ENCODE data around the gene PARPBP. TPM values are rescaled to one million over a fixed set of nuclear protein-coding genes. Genes with fewer than 3 reads are reported as not detected.
"Not testable (repeated sequence)": the region's sequence is repeated elsewhere in the genome, so short reads cannot be mapped to it uniquely, and the experiment has no call there.

Gene PARPBP
- total and polyA plus RNA-seq, 10 donors, result 2.9 to 7.7 (median 5.1) TPM

DNA sequence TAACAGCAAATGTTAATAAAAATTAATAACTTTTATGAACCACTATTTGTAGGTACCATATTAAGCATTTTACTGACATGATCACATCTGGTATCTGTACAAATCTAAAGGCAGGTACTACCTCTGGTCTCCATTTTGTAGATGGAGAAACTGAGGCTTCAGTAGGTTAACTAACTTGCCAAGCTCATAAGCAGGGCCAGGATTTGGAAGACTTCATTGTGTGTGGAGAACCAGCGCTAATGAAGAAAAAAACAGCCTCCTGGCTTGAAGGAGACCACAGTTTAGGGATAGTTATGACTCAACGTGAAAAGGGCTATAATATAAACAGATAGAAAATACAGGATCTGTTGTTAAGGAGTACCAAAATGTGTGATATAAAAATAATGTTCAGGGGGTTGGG is 1.1 kb upstream of the PARPBP start:
- TF ChIP-seq POLR2A (IDR thresholded peaks at IDR 0.05) (no peak), POLR2AphosphoS5 (IDR thresholded peaks at IDR 0.05) (no peak)
- TF ChIP-seq, protein P1, sequence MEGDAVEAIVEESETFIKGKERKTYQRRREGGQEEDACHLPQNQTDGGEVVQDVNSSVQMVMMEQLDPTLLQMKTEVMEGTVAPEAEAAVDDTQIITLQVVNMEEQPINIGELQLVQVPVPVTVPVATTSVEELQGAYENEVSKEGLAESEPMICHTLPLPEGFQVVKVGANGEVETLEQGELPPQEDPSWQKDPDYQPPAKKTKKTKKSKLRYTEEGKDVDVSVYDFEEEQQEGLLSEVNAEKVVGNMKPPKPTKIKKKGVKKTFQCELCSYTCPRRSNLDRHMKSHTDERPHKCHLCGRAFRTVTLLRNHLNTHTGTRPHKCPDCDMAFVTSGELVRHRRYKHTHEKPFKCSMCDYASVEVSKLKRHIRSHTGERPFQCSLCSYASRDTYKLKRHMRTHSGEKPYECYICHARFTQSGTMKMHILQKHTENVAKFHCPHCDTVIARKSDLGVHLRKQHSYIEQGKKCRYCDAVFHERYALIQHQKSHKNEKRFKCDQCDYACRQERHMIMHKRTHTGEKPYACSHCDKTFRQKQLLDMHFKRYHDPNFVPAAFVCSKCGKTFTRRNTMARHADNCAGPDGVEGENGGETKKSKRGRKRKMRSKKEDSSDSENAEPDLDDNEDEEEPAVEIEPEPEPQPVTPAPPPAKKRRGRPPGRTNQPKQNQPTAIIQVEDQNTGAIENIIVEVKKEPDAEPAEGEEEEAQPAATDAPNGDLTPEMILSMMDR (IDR thresholded peaks at IDR 0.05 in 8 of 11, conservative IDR thresholded peaks at IDR 0.05 in 3 of 11), result no peak
- no peak for DNase-seq
- Histone ChIP-seq H3K9me3 (no peaks in the 10 kb centered on the region), H3K27me3 (replicated peaks in 1 of 7) (no peaks in the 10 kb centered on the region), H3K27ac (no peak overlapping the region), H3K36me3 (peaks cover 0 to 45% (median 21%) of the 10 kb centered on the region in 6 donors), H3K4me3 (peak overlapping the region in 5 of 8 donors; percentile 60 to 82 (median 77)), H3K4me1 (peaks cover 10 to 41% (median 23%) of the 10 kb centered on the region in 6 donors)
- intact Hi-C loops (cut with DNase I; ENCODE audit: low total_unique reads), result loop anchor here (10.0 kb wide), 1 partner anchor 54 kb away; the partner anchor contains the start of gene WASHC3
- WGBS, 5 donors, result 77 to 93% (median 83%) methylated on average over 2 of the region's 2 CpGs

GRCh38 chr12:102120564-102120873 is 536 bp downstream of the PARPBP start:
- H3K4me3 ChIP-seq, result peak overlapping the region; percentile 56 to 82 (median 70)
- intact Hi-C loops (cut with DNase I; ENCODE audit: low total_unique reads), result no loop called here

GRCh38 chr12:102120886-102121285 is 903 bp downstream of the PARPBP start:
- no peak for DNase-seq
- intact Hi-C loops (cut with DNase I; ENCODE audit: low total_unique reads), result no loop called here
- 27 to 41% (median 38%) methylated on average over 4 of the region's 4 CpGs for WGBS, 5 donors
- peak overlapping the region in 1 of 8 donors; percentile 83 for H3K27ac ChIP-seq
- TF ChIP-seq POLR2AphosphoS5 (IDR thresholded peaks at IDR 0.05), result no peak
- no peak for TF ChIP-seq POLR2A (IDR thresholded peaks at IDR 0.05)
- TF ChIP-seq, protein P1 (IDR thresholded peaks at IDR 0.05 in 8 of 11, conservative IDR thresholded peaks at IDR 0.05 in 3 of 11), result no peak
- H3K4me3 ChIP-seq, result peak overlapping the region; percentile 56 to 82 (median 70)
- no peaks in the 10 kb centered on the region for H3K27me3 ChIP-seq (replicated peaks in 1 of 7)
- peaks cover 10 to 41% (median 23%) of the 10 kb centered on the region in 6 donors for H3K4me1 ChIP-seq
- H3K9me3 ChIP-seq, result no peaks in the 10 kb centered on the region
- peaks cover 0 to 36% (median 16%) of the 10 kb centered on the region in 6 donors for H3K36me3 ChIP-seq

More at GRCh38 chr12:102120564-102120873, 536 bp downstream of the PARPBP start:
- Histone ChIP-seq H3K9me3 (no peaks in the 10 kb centered on the region), H3K27ac (peak overlapping the region in 4 of 8 donors; percentile 83 to 91 (median 88)), H3K36me3 (peaks cover 0 to 36% (median 17%) of the 10 kb centered on the region in 6 donors), H3K4me1 (peaks cover 10 to 41% (median 23%) of the 10 kb centered on the region in 6 donors), H3K27me3 (replicated peaks in 1 of 7) (no peaks in the 10 kb centered on the region)
- TF ChIP-seq, protein P1 (IDR thresholded peaks at IDR 0.05 in 8 of 11, conservative IDR thresholded peaks at IDR 0.05 in 3 of 11), result no peak
- TF ChIP-seq POLR2AphosphoS5 (IDR thresholded peaks at IDR 0.05), result no peak
- TF ChIP-seq POLR2A (IDR thresholded peaks at IDR 0.05), result no peak
- 1 to 5% (median 3%) methylated on average over 4 of the region's 4 CpGs for WGBS, 5 donors
- no peak for DNase-seq

DNA sequence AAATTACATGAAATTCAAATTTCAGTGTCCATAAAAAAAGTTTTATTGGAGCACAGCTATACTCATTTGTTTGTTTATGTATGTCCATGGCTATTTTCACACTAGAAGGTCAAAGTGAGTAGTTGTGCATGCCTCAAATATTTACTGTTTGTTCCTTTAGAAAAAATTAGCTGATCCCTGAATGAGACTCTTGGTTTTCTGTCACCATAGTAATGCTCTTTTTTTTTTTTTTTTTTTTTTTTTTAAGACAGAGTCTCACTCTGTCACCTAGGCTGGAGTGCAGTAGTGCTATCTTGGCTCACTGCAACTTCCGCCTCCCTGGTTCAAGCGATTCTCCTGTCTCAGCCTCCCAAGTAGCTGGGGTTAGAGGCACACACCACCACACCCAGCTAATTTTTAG is 1.3 kb downstream of the PARPBP start:
- intact Hi-C loops (cut with DNase I; ENCODE audit: low total_unique reads); H3K27me3 ChIP-seq (replicated peaks in 1 of 7); H3K27ac ChIP-seq; H3K9me3 ChIP-seq; DNase-seq: not testable (repeated sequence)
- H3K4me3 ChIP-seq, result peak overlapping the region in 1 of 8 donors; percentile 77
- WGBS, 5 donors, result 92 to 96% (median 95%) methylated on average over 2 of the region's 2 CpGs
- peaks cover 10 to 41% (median 23%) of the 10 kb centered on the region in 6 donors for H3K4me1 ChIP-seq
- H3K36me3 ChIP-seq, result peaks cover 0 to 33% (median 13%) of the 10 kb centered on the region in 6 donors

- WGBS, 5 donors, result 71 to 100% (median 87%) methylated on average over 3 of the region's 3 CpGs
- H3K4me1 ChIP-seq; DNase-seq; intact Hi-C loops (cut with DNase I; ENCODE audit: low total_unique reads); H3K9me3 ChIP-seq; H3K27me3 ChIP-seq (replicated peaks in 1 of 7); H3K27ac ChIP-seq; H3K4me3 ChIP-seq: not testable (repeated sequence)
- peaks cover 0 to 15% (median 0%) of the 10 kb centered on the region in 6 donors for H3K36me3 ChIP-seq
Measured at GRCh38 chr12:102130720-102131119, 10.7 kb downstream of the PARPBP start.

DNA sequence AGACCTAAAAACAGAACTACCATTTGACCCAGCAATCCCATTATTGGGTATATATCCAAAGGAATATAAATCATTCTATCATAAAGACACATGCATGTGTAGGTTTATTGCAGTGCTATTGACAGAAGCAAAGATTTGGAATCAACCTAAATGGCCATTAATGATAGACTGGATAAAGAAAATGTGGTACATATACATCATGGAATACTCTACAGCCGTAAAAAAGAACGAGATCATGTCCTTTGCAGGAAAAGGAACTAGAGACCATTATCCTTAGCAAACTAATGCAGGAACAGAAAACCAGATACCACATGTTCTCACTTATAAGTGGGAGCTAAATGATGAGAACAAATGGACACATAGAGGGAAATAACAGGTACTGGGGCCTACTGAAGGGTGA is 11.5 kb downstream of the PARPBP start:
- H3K4me3 ChIP-seq; H3K9me3 ChIP-seq; intact Hi-C loops (cut with DNase I; ENCODE audit: low total_unique reads); H3K27ac ChIP-seq; H3K4me1 ChIP-seq; H3K27me3 ChIP-seq (replicated peaks in 1 of 7); DNase-seq: not testable (repeated sequence)
- 95 to 99% (median 99%) methylated on average over 2 of the region's 2 CpGs for WGBS, 5 donors
- H3K36me3 ChIP-seq, result peaks cover 0 to 12% (median 0%) of the 10 kb centered on the region in 6 donors

DNA sequence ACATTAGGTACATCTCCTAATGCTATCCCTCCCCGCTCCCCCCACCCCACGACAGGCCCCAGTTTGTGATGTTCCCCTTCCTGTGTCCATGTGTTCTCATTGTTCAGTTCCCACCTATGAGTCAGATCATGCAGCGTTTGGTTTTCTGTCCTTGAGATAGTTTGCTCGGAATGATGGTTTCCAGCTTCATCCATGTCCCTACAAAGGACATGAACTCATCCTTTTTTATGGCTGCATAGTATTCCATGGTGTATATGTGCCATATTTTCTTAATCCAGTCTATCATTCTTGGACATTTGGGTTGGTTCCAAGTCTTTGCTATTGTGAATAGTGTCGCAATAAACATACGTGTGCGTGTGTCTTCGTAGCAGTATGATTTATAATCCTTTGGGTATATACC is 17.6 kb downstream of the PARPBP start:
- DNase-seq; H3K4me1 ChIP-seq; H3K36me3 ChIP-seq; H3K27me3 ChIP-seq (replicated peaks in 1 of 7); H3K27ac ChIP-seq; H3K4me3 ChIP-seq; intact Hi-C loops (cut with DNase I; ENCODE audit: low total_unique reads): not testable (repeated sequence)
- WGBS, 5 donors, result 91 to 97% (median 93%) methylated on average over 8 of the region's 8 CpGs
- H3K9me3 ChIP-seq, result peaks cover 0 to 12% (median 2%) of the 10 kb centered on the region in 8 donors

DNA sequence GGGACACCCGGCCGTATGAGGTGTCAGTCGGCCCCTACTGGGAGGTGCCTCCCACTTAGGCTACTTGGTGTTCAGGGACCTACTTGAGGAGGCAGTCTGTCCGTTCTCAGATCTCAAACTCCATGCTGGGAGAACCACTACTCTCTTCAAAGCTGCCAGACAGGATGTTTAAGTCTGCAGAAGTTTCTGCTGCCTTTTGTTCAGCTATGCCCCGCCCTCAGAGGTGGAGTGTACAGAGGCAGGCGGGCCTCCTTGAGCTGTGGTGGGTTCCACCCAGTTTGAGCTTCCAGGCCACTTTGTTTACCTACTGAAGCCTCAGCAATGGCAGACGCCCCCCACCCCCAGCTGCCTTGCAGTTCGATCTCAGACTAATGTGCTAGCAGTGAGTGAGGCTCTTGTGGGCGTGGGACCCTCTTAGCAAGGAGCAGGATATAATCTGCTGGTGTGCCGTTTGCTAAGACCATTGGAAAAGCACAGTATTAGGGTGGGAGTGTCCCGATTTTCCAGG is 22.9 kb downstream of the PARPBP start:
- H3K4me1 ChIP-seq; H3K27ac ChIP-seq; H3K9me3 ChIP-seq; DNase-seq; intact Hi-C loops (cut with DNase I; ENCODE audit: low total_unique reads); H3K27me3 ChIP-seq (replicated peaks in 1 of 7); H3K4me3 ChIP-seq: not testable (repeated sequence)
- WGBS, 5 donors, result 85 to 94% (median 90%) methylated on average over 8 to 11 of the region's 11 CpGs
- peaks cover 0 to 10% (median 0%) of the 10 kb centered on the region in 6 donors for H3K36me3 ChIP-seq
